Right lobe of liver (tissue), 6 donors: Measurements from ENCODE around the gene CLEC16A. TPM values are rescaled to one million over a fixed set of nuclear protein-coding genes. Genes with fewer than 3 reads are reported as not detected.
A peak's percentile ranks its signal among the peaks of the same experiment; 100 is the strongest.

Experiments used
- ATAC-seq, 4 donors: fragments of 200-7000 bp; cut with Tn5 transposase; one replicate each; pipeline ENCODE4 v1.9.1; 2020; ENCODE audit warnings: mild to moderate bottlenecking in 4 of 4, moderate library complexity in 4 of 4
- DNase-seq, 3 donors: peaks; one replicate each; pipeline ENCODE4 v3.0.0-alpha.2; 2020
- H3K27ac ChIP-seq, 3 donors: fragments of 200-600 bp; one replicate each; pipeline ENCODE4 v1.8.0; 2022
- H3K27me3 ChIP-seq, 2 donors: fragments of 200-600 bp; one replicate each; pipeline ENCODE4 v1.8.0; 2022
- H3K36me3 ChIP-seq, 4 donors: fragments of 200-600 bp; sonication (generic) in 1 of 4; one replicate each; pipeline versions ENCODE4 v1.5.1 to v1.8.0; 2017 to 2022; ENCODE audit warnings: control low read depth in 1 of 4
- H3K4me1 ChIP-seq, 4 donors: fragments of 200-600 bp; sonication (generic) in 1 of 4; one replicate each; pipeline versions ENCODE4 v1.5.1 to v1.8.0; 2017 to 2022; ENCODE audit warnings: control low read depth in 1 of 4
- H3K4me3 ChIP-seq, 3 donors: fragments of 200-600 bp; one replicate each; pipeline ENCODE4 v1.8.0; 2022
- H3K9me3 ChIP-seq, 4 donors: fragments of 200-600 bp; sonication (generic) in 1 of 4; one replicate each; pipeline versions ENCODE4 v1.5.1 to v1.8.0; 2017 to 2022; ENCODE audit warnings: control low read depth in 1 of 4
- POLR2A ChIP-seq: fragments of 450-650 bp; IDR thresholded peaks from one replicate; pipeline ENCODE4 v1.6.1; 2017; ENCODE audit warnings: antibody characterized with exemption, mild to moderate bottlenecking
- WGBS: methylation state at CpG from one replicate; pipeline ENCODE4 v1.1.6; 2018; ENCODE audit warnings: low coverage, low lambda C conversion rate; ENCODE audit not compliant: insufficient coverage; ENCODE audit errors: missing lambda C conversion rate; 5-methylcytosine and 5-hydroxymethylcytosine counted together
- intact Hi-C, 2 donors: fragments of 100-400 bp; cut with DNase I; formaldehyde crosslinking; loops; one replicate each; pipeline versions ENCODE4 v1.11.2 to v1.14.1; 2022
- total RNA-seq, 6 experiments: library from RNA; depleted of rRNA in 2 of 6; stranded (reverse); fragments of >200 nt in 2 of 6; fragmentation: NEBNext Ultra II Directional in 3 of 6; extraction: Animal tissue kit (Norgen Biotek cat#: 25700) in 3 of 6; gene quantifications; one replicate each; pipeline versions ENCODE4 v1.1.0 to v1.2.4, GENCODE V29; 2016 to 2023
- TF ChIP-seq, protein P1 (sequence below), 4 donors: fragments of 200-600 bp in 3 of 4; fragments of 450-650 bp in 1 of 4; IDR thresholded peaks; one replicate each; pipeline versions ENCODE4 v1.5.1 to v1.8.0; 2016 to 2022; ENCODE audit warnings: antibody characterized with exemption in 4 of 4, mild to moderate bottlenecking in 2 of 4
- donor health status: DM: no; HTN: yes; CAD: no.
- donor health status: DM: no; HTN: no; CAD: no.
- donor health status: DM: no; HTN: no; CAD: no.
- donor health status: DM: no; HTN: yes; CAD: no.
- donor health status: DM: no; HTN: yes; CAD: no.

CLEC16A gene
- total RNA-seq, 6 experiments from 2014 or later: 15.2 to 25.9 (median 19.8) TPM

DNA sequence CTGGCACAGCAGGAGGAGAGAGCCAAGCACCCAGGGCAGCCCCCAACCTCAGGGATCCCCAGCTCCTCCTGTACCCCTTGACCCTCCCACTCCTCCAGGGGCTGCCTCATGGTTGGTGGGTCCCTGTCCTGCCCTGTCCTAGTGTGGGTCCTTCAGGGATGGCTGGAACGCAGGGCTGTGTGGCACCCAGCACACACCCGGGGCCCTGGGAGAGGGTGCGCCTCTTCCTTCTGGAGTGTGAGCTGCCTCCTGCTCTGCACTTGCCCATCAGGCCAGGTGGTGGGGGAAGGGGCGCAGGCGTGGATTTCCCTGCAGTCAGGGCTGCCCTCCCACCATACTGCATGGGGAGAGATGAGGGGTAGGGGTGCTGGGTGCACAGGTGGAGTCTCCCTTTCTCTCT lies 269.0 kb downstream of the CLEC16A start:
- ATAC-seq: peak in 2 of 4 donors; percentile 11
- Histone ChIP-seq H3K27ac (no peak overlapping the region), H3K9me3 (no peaks in the 10 kb centered on the region), H3K4me1 (no peaks in the 10 kb centered on the region), H3K27me3 (no peaks in the 10 kb centered on the region), H3K4me3 (no peak overlapping the region), H3K36me3 (no peaks in the 10 kb centered on the region)
- no peak for DNase-seq
- intact Hi-C loops: no loop called here
- TF ChIP-seq, protein P1, sequence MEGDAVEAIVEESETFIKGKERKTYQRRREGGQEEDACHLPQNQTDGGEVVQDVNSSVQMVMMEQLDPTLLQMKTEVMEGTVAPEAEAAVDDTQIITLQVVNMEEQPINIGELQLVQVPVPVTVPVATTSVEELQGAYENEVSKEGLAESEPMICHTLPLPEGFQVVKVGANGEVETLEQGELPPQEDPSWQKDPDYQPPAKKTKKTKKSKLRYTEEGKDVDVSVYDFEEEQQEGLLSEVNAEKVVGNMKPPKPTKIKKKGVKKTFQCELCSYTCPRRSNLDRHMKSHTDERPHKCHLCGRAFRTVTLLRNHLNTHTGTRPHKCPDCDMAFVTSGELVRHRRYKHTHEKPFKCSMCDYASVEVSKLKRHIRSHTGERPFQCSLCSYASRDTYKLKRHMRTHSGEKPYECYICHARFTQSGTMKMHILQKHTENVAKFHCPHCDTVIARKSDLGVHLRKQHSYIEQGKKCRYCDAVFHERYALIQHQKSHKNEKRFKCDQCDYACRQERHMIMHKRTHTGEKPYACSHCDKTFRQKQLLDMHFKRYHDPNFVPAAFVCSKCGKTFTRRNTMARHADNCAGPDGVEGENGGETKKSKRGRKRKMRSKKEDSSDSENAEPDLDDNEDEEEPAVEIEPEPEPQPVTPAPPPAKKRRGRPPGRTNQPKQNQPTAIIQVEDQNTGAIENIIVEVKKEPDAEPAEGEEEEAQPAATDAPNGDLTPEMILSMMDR (IDR thresholded peaks at IDR 0.05): no peak
- TF ChIP-seq POLR2A: no peak
- 20% methylated on average over 1 of the region's 5 CpGs for WGBS

DNA sequence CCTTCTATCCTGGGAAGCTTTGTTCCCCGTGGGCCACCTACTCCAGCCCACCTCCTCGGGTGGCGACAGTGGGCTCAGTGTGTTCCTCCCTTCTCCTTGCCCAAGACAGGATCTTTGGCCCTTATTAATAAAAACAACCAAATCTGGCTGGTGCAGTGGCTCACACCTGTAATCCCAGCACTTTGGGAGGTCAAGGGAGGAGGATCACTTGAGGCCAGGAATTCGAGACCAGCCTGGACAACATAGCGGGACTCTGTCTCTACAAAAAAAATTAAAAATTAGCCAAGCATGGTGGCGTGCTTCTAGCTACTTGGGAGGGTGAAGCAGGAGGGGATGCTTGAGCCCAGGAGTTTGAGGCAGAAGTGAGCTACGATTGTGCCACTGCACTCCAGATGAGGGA lies 269.4 kb downstream of the CLEC16A start:
- Histone ChIP-seq H3K9me3 (no peaks in the 10 kb centered on the region), H3K4me3 (no peak overlapping the region), H3K36me3 (no peaks in the 10 kb centered on the region), H3K27ac (no peak overlapping the region), H3K4me1 (no peaks in the 10 kb centered on the region), H3K27me3 (no peaks in the 10 kb centered on the region)
- TF ChIP-seq, protein P1 (IDR thresholded peaks at IDR 0.05): no peak
- no peak for TF ChIP-seq POLR2A
- intact Hi-C loops: no loop called here
- 84% methylated on average over 5 of the region's 7 CpGs for WGBS
- DNase-seq (no peak), ATAC-seq (no peak)

DNA sequence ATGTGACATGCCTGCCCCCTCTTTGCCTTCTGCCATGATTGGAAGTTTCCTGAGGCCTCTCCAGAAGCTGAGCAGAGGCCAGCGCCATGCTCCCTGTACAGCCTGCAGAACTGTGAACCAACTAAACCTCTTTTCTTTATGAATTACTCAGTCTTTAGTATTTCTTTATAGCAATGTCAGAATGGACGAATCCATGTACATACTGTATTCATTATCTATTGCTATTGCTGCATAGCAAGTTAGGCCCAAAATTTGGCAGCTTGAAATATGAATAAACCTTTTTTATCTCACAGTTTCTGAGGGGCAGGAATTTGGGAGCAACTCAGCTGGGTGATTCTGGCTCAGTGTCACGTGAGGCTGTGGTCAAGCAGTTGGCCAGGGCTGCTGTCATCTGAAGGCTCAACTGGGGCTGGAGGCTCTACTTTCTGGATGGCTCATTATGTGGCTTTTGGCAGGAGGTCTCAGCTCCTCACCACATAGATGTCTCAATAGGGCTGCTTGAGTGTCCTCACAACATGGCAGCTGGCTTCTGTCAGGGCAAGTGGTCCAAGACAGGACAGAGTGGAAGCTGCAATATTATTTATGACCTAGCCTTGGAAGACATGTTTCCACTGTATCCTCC lies 271.7 kb downstream of the CLEC16A start:
- Histone ChIP-seq H3K4me3 (no peak overlapping the region), H3K36me3 (no peaks in the 10 kb centered on the region), H3K27me3 (no peaks in the 10 kb centered on the region), H3K4me1 (no peaks in the 10 kb centered on the region), H3K27ac (no peak overlapping the region), H3K9me3 (no peaks in the 10 kb centered on the region)
- TF ChIP-seq POLR2A: no peak
- TF ChIP-seq, protein P1 (IDR thresholded peaks at IDR 0.05): no peak
- intact Hi-C loops: no loop called here
- ATAC-seq (no peak), DNase-seq (no peak)
- WGBS: 92% methylated on average over 3 of the region's 3 CpGs

DNA sequence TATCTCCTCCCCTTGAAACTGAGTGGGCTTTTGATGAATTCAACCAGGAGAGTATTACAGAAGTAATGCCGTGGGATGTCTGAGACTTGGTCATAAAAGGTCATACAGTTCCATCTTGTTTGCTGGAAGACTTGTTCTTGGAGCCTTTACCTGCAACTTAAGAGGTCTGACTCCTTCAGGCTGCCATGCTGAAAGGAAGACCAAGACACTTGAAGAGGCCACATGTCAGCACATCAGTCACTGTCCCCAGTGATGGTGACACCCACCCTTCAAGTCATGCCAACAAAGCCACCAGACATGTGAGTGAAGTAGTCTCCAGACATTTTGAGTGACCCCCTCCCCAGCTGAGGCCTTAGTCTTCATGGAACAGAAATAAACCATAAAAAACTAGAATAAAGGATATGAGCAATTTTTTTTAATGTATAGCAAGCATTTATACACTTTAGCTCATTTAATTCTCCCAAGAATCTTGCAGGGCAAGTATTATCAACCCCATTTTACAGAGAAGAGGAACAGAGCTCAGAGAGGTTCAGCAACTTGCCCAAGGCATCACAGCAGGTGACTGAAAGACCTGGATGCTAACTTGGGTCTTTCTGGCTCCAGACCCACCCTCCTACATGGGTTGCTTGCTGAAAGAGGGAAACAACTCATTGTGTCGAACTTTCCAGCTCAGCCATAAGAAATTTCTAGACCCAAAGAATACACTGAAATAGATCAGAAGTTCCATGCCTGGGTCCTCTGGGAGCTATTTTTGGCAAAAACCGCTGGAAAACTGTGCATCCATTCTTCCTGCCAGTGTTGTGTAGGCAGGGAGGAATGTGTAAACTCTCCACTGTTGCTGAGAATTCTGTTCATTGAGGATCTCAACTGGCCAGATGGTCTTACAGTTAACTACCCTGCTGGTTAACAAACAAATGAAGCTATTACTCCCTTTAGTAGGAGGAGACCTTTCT lies 273.6 kb downstream of the CLEC16A start:
- Histone ChIP-seq H3K27me3 (no peaks in the 10 kb centered on the region), H3K36me3 (no peaks in the 10 kb centered on the region), H3K27ac (no peak overlapping the region), H3K4me1 (no peaks in the 10 kb centered on the region), H3K9me3 (no peaks in the 10 kb centered on the region), H3K4me3 (no peak overlapping the region)
- ATAC-seq: no peak
- no peak for DNase-seq
- TF ChIP-seq, protein P1 (IDR thresholded peaks at IDR 0.05): no peak
- TF ChIP-seq POLR2A: no peak
- intact Hi-C loops: no loop called here
- 69% methylated on average over 2 of the region's 3 CpGs for WGBS
